ENCODE data around the gene WBP2NL.
A peak's percentile ranks its signal among the peaks of the same experiment; 100 is the strongest.

Gene WBP2NL

GRCh38 chr22:41989246-41989645, 9.3 kb upstream of the WBP2NL start:
- no peaks in the 10 kb centered on the region for H3K4me1 ChIP-seq (ENCODE audit: low read length)
- peaks cover 54% of the 10 kb centered on the region for H3K36me3 ChIP-seq (replicated peaks; ENCODE audit: low read depth, low read length)

GRCh38 chr22:41991111-41991510, 7.5 kb upstream of the WBP2NL start:
- Histone ChIP-seq H2AFZ (ENCODE audit: low read depth, low read length) (no peak overlapping the region), H3K4me1 (ENCODE audit: low read length) (peaks cover 16% of the 10 kb centered on the region), H4K20me1 (ENCODE audit: insufficient read depth, low read length) (no peaks in the 10 kb centered on the region), H3K9me3 (ENCODE audit: insufficient read depth, low read length) (no peaks in the 10 kb centered on the region), H3K27me3 (ENCODE audit: low read depth, low read length) (no peaks in the 10 kb centered on the region), H3K79me2 (ENCODE audit: low read length) (no peaks in the 10 kb centered on the region), H3K4me2 (ENCODE audit: low read length) (no peak overlapping the region), H3K36me3 (replicated peaks; ENCODE audit: low read depth, low read length) (peaks cover 55% of the 10 kb centered on the region), H3K9ac (ENCODE audit: low read length) (no peak overlapping the region), H3K27ac (ENCODE audit: low read length) (no peak overlapping the region), H3K4me3 (ENCODE audit: low read length) (no peak overlapping the region)
- TF ChIP-seq EZH2phosphoT487 (IDR thresholded peaks at IDR 0.05; ENCODE audit: low read depth) (no peak), CTCF (IDR thresholded peaks at IDR 0.05; ENCODE audit: low read depth, low read length) (no peak)

More at GRCh38 chr22:41989246-41989645, 9.3 kb upstream of the WBP2NL start:
- Histone ChIP-seq H3K27ac (ENCODE audit: low read length) (no peak overlapping the region), H4K20me1 (ENCODE audit: insufficient read depth, low read length) (no peaks in the 10 kb centered on the region), H3K4me2 (ENCODE audit: low read length) (no peak overlapping the region), H3K9ac (ENCODE audit: low read length) (no peak overlapping the region), H3K27me3 (ENCODE audit: low read depth, low read length) (no peaks in the 10 kb centered on the region), H3K4me3 (ENCODE audit: low read length) (no peak overlapping the region), H3K79me2 (ENCODE audit: low read length) (no peaks in the 10 kb centered on the region), H3K9me3 (ENCODE audit: insufficient read depth, low read length) (no peaks in the 10 kb centered on the region), H2AFZ (ENCODE audit: low read depth, low read length) (no peak overlapping the region)
- TF ChIP-seq CTCF (IDR thresholded peaks at IDR 0.05; ENCODE audit: low read depth, low read length) (no peak), EZH2phosphoT487 (IDR thresholded peaks at IDR 0.05; ENCODE audit: low read depth) (no peak)

- Histone ChIP-seq H3K9me3 (ENCODE audit: insufficient read depth, low read length) (no peaks in the 10 kb centered on the region), H3K27ac (ENCODE audit: low read length) (no peak overlapping the region), H3K4me2 (ENCODE audit: low read length) (no peak overlapping the region), H3K27me3 (ENCODE audit: low read depth, low read length) (no peaks in the 10 kb centered on the region), H3K79me2 (ENCODE audit: low read length) (no peaks in the 10 kb centered on the region), H3K4me3 (ENCODE audit: low read length) (no peak overlapping the region), H3K9ac (ENCODE audit: low read length) (no peak overlapping the region), H2AFZ (ENCODE audit: low read depth, low read length) (no peak overlapping the region), H3K36me3 (replicated peaks; ENCODE audit: low read depth, low read length) (peaks cover 60% of the 10 kb centered on the region), H4K20me1 (ENCODE audit: insufficient read depth, low read length) (no peaks in the 10 kb centered on the region), H3K4me1 (ENCODE audit: low read length) (peaks cover 16% of the 10 kb centered on the region)
- TF ChIP-seq CTCF (IDR thresholded peaks at IDR 0.05; ENCODE audit: low read depth, low read length): no peak
- no peak for TF ChIP-seq EZH2phosphoT487 (IDR thresholded peaks at IDR 0.05; ENCODE audit: low read depth)
These were observed 6.1 kb upstream of the WBP2NL start for GRCh38 chr22:41992496-41992895.

DNA sequence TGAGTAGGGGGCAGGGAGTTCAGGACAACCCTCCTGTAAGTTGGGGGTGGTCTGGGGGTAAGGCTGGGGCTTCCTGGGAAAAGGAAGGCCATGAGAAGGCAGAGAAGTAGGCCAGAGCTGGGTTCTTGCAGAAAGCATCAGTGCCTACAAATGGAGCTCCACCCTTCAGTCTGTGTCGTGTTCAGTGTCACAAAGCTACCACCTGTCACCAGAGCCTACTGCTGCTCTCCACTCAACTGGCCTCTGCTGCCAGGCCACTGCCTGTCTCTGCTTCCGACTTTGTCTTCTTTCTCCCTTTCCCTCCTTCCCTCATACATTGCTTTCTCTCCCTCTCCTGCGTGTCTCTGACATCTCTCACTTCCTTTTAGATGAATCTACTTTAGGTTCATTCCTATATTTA, 3.4 kb upstream of the WBP2NL start:
- Histone ChIP-seq H3K9me3 (ENCODE audit: insufficient read depth, low read length) (no peaks in the 10 kb centered on the region), H3K4me2 (ENCODE audit: low read length) (peak overlapping the region; percentile 19), H3K27ac (ENCODE audit: low read length) (peak overlapping the region; percentile 19), H3K9ac (ENCODE audit: low read length) (no peak overlapping the region), H4K20me1 (ENCODE audit: insufficient read depth, low read length) (no peaks in the 10 kb centered on the region), H3K4me3 (ENCODE audit: low read length) (no peak overlapping the region), H2AFZ (ENCODE audit: low read depth, low read length) (no peak overlapping the region), H3K4me1 (ENCODE audit: low read length) (peaks cover 21% of the 10 kb centered on the region), H3K27me3 (ENCODE audit: low read depth, low read length) (no peaks in the 10 kb centered on the region), H3K79me2 (ENCODE audit: low read length) (no peaks in the 10 kb centered on the region), H3K36me3 (replicated peaks; ENCODE audit: low read depth, low read length) (peaks cover 51% of the 10 kb centered on the region)
- TF ChIP-seq EZH2phosphoT487 (IDR thresholded peaks at IDR 0.05; ENCODE audit: low read depth) (no peak), CTCF (IDR thresholded peaks at IDR 0.05; ENCODE audit: low read depth, low read length) (no peak)

All from OCI-LY3 (cell line).